GM23338 (cell line): ENCODE measurements around the gene ADGRF1. TPM values are rescaled to one million over a fixed set of nuclear protein-coding genes. Genes with fewer than 3 reads are reported as not detected.

Experiments
- ATAC-seq: fragments of 200-7000 bp; cut with Tn5 transposase; 3 replicates; pipeline ENCODE4 v1.9.1; 2020
- DNase-seq: peaks from one replicate; pipeline ENCODE4 v3.0.0-alpha.2; 2015; ENCODE audit warnings: low spot score
- H2AFZ ChIP-seq: fragments of 200-600 bp; sonication (generic); 2 replicates; pipeline ENCODE4 v1.8.0; 2016; ENCODE audit warnings: antibody characterized with exemption, mild to moderate bottlenecking, moderate library complexity
- H3F3A ChIP-seq: fragments of 200-600 bp; sonication (generic); replicated peaks from 2 replicates; pipeline ENCODE4 v1.8.0; 2017; ENCODE audit warnings: antibody characterized with exemption, mixed run types, low read depth
- H3K27ac ChIP-seq: fragments of 200-600 bp; sonication (generic); 2 replicates; pipeline ENCODE4 v1.6.1; 2016; ENCODE audit warnings: low read depth
- H3K27me3 ChIP-seq: fragments of 200-600 bp; sonication (generic); 2 replicates; pipeline ENCODE4 v1.8.0; 2016; ENCODE audit warnings: mild to moderate bottlenecking, mixed run types, moderate library complexity; ENCODE audit not compliant: insufficient read depth
- H3K36me3 ChIP-seq: fragments of 200-600 bp; sonication (generic); 2 replicates; pipeline ENCODE4 v1.8.0; 2016; ENCODE audit warnings: mild to moderate bottlenecking; ENCODE audit not compliant: insufficient read depth
- H3K4me1 ChIP-seq: fragments of 200-600 bp; sonication (generic); 2 replicates; pipeline ENCODE4 v1.8.0; 2016; ENCODE audit warnings: mild to moderate bottlenecking, moderate library complexity; ENCODE audit not compliant: insufficient read depth
- H3K4me2 ChIP-seq: fragments of 200-600 bp; sonication (generic); 2 replicates; pipeline ENCODE4 v1.7.1; 2017; ENCODE audit warnings: mixed run types
- H3K4me3 ChIP-seq: fragments of 200-600 bp; sonication (generic); 2 replicates; pipeline ENCODE4 v1.6.1; 2016; ENCODE audit warnings: mixed run types
- H3K79me2 ChIP-seq: fragments of 200-600 bp; sonication (generic); replicated peaks from 2 replicates; pipeline ENCODE4 v1.8.0; 2017; ENCODE audit warnings: mild to moderate bottlenecking; ENCODE audit not compliant: insufficient read depth
- H3K9me2 ChIP-seq: fragments of 200-600 bp; sonication (generic); 2 replicates; pipeline ENCODE4 v1.8.0; 2017; ENCODE audit not compliant: insufficient read depth
- H4K20me1 ChIP-seq: fragments of 200-600 bp; sonication (generic); replicated peaks from 2 replicates; pipeline ENCODE4 v1.8.0; 2017; ENCODE audit warnings: mild to moderate bottlenecking; ENCODE audit not compliant: insufficient read depth
- H3K27ac Mint-ChIP-seq: 2 replicates; pipeline ENCODE4 v1.8.0; 2020; ENCODE audit warnings: inconsistent platforms, mild to moderate bottlenecking, moderate library complexity, mixed read lengths
- H3K27me3 Mint-ChIP-seq: 3 replicates; pipeline ENCODE4 v1.8.0; 2022; ENCODE audit warnings: low read depth, mild to moderate bottlenecking, moderate library complexity, mixed read lengths, inconsistent platforms; ENCODE audit not compliant: insufficient read depth, poor library complexity
- H3K36me3 Mint-ChIP-seq: 3 replicates; pipeline ENCODE4 v1.8.0; 2021; ENCODE audit warnings: low read depth, mild to moderate bottlenecking, inconsistent platforms, moderate library complexity, mixed read lengths
- H3K4me1 Mint-ChIP-seq: 3 replicates; pipeline ENCODE4 v1.8.0; 2020; ENCODE audit warnings: mild to moderate bottlenecking, inconsistent platforms, mixed read lengths
- H3K4me3 Mint-ChIP-seq: 3 replicates; pipeline ENCODE4 v1.8.0; 2021; ENCODE audit warnings: moderate library complexity, mild to moderate bottlenecking, inconsistent platforms, mixed read lengths
- H3K9me3 Mint-ChIP-seq: 3 replicates; pipeline ENCODE4 v1.8.0; 2020; ENCODE audit warnings: moderate library complexity, mild to moderate bottlenecking, inconsistent platforms, mixed read lengths
- CREB1 ChIP-seq: fragments of 250-450 bp; sonication (Bioruptor Pico); IDR thresholded peaks from 2 replicates; pipeline ENCODE4 v1.5.0; 2020; ENCODE audit warnings: low read depth, mild to moderate bottlenecking, moderate library complexity
- EZH2 ChIP-seq: fragments of 200-600 bp; sonication (generic); IDR thresholded peaks from one replicate; pipeline ENCODE4 v1.8.0; 2017; ENCODE audit warnings: antibody characterized with exemption, mild to moderate bottlenecking, low read depth; ENCODE audit not compliant: unreplicated experiment
- EZH2phosphoT487 ChIP-seq: fragments of 200-600 bp; sonication (generic); IDR thresholded peaks from one replicate; pipeline ENCODE4 v1.8.1; 2018; ENCODE audit warnings: antibody characterized with exemption; ENCODE audit not compliant: unreplicated experiment
- JUNB ChIP-seq: IDR thresholded peaks from one replicate; pipeline ENCODE4 v1.6.1; 2016; ENCODE audit warnings: antibody characterized with exemption; ENCODE audit not compliant: unreplicated experiment
- NANOG ChIP-seq: IDR thresholded peaks from 2 replicates; pipeline ENCODE4 v1.6.1; 2016; ENCODE audit warnings: antibody characterized with exemption, borderline replicate concordance
- POLR2AphosphoS5 ChIP-seq: IDR thresholded peaks from 2 replicates; pipeline ENCODE4 v1.6.1; 2016; ENCODE audit warnings: antibody characterized with exemption, low read depth
- STAT1 ChIP-seq: IDR thresholded peaks from one replicate; pipeline ENCODE4 v1.6.1; 2016; ENCODE audit warnings: antibody characterized with exemption; ENCODE audit not compliant: unreplicated experiment
- ZNF114 ChIP-seq: fragments of 250-450 bp; sonication (Bioruptor Pico); IDR thresholded peaks from 2 replicates; pipeline ENCODE4 v1.5.0; 2020; ENCODE audit warnings: mild to moderate bottlenecking, moderate library complexity
- ZNF331 ChIP-seq: fragments of 250-450 bp; sonication (Bioruptor Pico); IDR thresholded peaks from 2 replicates; pipeline ENCODE4 v1.5.0; 2020; ENCODE audit warnings: low read depth, mild to moderate bottlenecking, moderate library complexity
- polyA plus RNA-seq: library from polyadenylated mRNA; unstranded; fragments of >200 nt; fragmentation: Nextera tagmentation; extraction: Ambion mirVana; gene quantifications from 2 replicates; pipeline ENCODE4 v1.2.1, GENCODE V29; 2016
- total RNA-seq: library from RNA; depleted of rRNA; stranded (reverse); fragments of >200 nt; shearing (Covaris generic); gene quantifications from 2 replicates; pipeline ENCODE4 v1.2.3, GENCODE V29; 2014
- TF ChIP-seq, protein P1 (sequence below): IDR thresholded peaks from one replicate; pipeline ENCODE4 v1.6.1; 2018; ENCODE audit warnings: antibody characterized with exemption; ENCODE audit not compliant: unreplicated experiment
- TF ChIP-seq, protein P2 (sequence below): fragments of 250-450 bp; sonication (Bioruptor Pico); IDR thresholded peaks from 2 replicates; pipeline ENCODE4 v1.5.0; 2020; ENCODE audit warnings: mild to moderate bottlenecking, moderate library complexity
- TF ChIP-seq, protein P3 (sequence below): IDR thresholded peaks from 2 replicates; pipeline ENCODE4 v1.6.1; 2016; ENCODE audit warnings: antibody characterized with exemption
- TF ChIP-seq, protein P4 (sequence below), 2 experiments: fragments of 200-600 bp in 1 of 2; sonication (generic) in 1 of 2; conservative IDR thresholded peaks; 2 replicates each; pipeline versions ENCODE4 v1.5.1 to v1.6.1; 2016 to 2017; ENCODE audit warnings: antibody characterized with exemption in 2 of 2, low read depth in 2 of 2, mild to moderate bottlenecking in 2 of 2, moderate library complexity in 1 of 2

The ADGRF1 gene
- total and polyA plus RNA-seq, 2 experiments from 2014 or later, result not detected

DNA sequence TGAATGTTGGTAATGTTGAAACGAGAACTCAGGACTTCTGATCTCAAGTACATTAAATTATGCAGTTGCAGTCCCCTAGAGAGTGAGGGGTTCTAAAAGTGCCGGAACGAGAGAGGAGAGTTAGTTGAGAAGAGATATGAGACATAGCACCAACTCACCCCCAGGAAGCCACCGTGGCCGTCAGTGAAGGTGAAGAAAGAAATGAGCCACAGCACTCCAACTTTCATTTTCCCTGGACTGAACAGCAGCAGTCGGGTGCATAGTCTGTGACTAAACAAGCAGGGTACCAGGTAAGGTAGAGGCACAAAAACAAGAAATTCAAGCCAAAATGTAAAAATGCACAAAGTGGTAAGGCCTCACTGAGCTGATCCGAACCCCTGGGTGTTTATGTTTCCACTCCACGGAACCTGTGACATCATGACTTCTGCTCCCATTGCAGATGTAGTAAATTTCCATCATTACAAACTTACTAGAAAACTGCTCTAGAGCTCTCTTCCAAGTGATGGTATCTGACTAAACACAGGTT is 13.2 kb downstream of the ADGRF1 start:
- Mint-ChIP-seq H3K36me3 (no peaks in the 10 kb centered on the region), H3K4me3 (no peak overlapping the region), H3K4me1 (no peaks in the 10 kb centered on the region), H3K27ac (no peak overlapping the region), H3K9me3 (no peaks in the 10 kb centered on the region), H3K27me3 (no peaks in the 10 kb centered on the region)
- DNase-seq, result no peak
- H3K36me3 ChIP-seq, result no peaks in the 10 kb centered on the region
- H3K27me3 ChIP-seq, result no peaks in the 10 kb centered on the region
- ATAC-seq, result no peak
- H3K27ac ChIP-seq, result no peak overlapping the region
- H3K4me3 ChIP-seq, result no peak overlapping the region
- H3K79me2 ChIP-seq, result no peaks in the 10 kb centered on the region
- no peaks in the 10 kb centered on the region for H3K4me1 ChIP-seq
- H2AFZ ChIP-seq, result no peak overlapping the region
- no peaks in the 10 kb centered on the region for H3F3A ChIP-seq
- no peak overlapping the region for H3K4me2 ChIP-seq
- H4K20me1 ChIP-seq, result no peaks in the 10 kb centered on the region
- no peaks in the 10 kb centered on the region for H3K9me2 ChIP-seq
- TF ChIP-seq, protein P1, sequence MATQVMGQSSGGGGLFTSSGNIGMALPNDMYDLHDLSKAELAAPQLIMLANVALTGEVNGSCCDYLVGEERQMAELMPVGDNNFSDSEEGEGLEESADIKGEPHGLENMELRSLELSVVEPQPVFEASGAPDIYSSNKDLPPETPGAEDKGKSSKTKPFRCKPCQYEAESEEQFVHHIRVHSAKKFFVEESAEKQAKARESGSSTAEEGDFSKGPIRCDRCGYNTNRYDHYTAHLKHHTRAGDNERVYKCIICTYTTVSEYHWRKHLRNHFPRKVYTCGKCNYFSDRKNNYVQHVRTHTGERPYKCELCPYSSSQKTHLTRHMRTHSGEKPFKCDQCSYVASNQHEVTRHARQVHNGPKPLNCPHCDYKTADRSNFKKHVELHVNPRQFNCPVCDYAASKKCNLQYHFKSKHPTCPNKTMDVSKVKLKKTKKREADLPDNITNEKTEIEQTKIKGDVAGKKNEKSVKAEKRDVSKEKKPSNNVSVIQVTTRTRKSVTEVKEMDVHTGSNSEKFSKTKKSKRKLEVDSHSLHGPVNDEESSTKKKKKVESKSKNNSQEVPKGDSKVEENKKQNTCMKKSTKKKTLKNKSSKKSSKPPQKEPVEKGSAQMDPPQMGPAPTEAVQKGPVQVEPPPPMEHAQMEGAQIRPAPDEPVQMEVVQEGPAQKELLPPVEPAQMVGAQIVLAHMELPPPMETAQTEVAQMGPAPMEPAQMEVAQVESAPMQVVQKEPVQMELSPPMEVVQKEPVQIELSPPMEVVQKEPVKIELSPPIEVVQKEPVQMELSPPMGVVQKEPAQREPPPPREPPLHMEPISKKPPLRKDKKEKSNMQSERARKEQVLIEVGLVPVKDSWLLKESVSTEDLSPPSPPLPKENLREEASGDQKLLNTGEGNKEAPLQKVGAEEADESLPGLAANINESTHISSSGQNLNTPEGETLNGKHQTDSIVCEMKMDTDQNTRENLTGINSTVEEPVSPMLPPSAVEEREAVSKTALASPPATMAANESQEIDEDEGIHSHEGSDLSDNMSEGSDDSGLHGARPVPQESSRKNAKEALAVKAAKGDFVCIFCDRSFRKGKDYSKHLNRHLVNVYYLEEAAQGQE, result no peak
- TF ChIP-seq EZH2 (no peak), STAT1 (no peak), ZNF114 (CRISPR knock-in tag) (no peak), ZNF331 (no peak), CREB1 (CRISPR knock-in tag) (no peak), EZH2phosphoT487 (no peak), JUNB (no peak), NANOG (no peak), POLR2AphosphoS5 (no peak)
- TF ChIP-seq, protein P2, sequence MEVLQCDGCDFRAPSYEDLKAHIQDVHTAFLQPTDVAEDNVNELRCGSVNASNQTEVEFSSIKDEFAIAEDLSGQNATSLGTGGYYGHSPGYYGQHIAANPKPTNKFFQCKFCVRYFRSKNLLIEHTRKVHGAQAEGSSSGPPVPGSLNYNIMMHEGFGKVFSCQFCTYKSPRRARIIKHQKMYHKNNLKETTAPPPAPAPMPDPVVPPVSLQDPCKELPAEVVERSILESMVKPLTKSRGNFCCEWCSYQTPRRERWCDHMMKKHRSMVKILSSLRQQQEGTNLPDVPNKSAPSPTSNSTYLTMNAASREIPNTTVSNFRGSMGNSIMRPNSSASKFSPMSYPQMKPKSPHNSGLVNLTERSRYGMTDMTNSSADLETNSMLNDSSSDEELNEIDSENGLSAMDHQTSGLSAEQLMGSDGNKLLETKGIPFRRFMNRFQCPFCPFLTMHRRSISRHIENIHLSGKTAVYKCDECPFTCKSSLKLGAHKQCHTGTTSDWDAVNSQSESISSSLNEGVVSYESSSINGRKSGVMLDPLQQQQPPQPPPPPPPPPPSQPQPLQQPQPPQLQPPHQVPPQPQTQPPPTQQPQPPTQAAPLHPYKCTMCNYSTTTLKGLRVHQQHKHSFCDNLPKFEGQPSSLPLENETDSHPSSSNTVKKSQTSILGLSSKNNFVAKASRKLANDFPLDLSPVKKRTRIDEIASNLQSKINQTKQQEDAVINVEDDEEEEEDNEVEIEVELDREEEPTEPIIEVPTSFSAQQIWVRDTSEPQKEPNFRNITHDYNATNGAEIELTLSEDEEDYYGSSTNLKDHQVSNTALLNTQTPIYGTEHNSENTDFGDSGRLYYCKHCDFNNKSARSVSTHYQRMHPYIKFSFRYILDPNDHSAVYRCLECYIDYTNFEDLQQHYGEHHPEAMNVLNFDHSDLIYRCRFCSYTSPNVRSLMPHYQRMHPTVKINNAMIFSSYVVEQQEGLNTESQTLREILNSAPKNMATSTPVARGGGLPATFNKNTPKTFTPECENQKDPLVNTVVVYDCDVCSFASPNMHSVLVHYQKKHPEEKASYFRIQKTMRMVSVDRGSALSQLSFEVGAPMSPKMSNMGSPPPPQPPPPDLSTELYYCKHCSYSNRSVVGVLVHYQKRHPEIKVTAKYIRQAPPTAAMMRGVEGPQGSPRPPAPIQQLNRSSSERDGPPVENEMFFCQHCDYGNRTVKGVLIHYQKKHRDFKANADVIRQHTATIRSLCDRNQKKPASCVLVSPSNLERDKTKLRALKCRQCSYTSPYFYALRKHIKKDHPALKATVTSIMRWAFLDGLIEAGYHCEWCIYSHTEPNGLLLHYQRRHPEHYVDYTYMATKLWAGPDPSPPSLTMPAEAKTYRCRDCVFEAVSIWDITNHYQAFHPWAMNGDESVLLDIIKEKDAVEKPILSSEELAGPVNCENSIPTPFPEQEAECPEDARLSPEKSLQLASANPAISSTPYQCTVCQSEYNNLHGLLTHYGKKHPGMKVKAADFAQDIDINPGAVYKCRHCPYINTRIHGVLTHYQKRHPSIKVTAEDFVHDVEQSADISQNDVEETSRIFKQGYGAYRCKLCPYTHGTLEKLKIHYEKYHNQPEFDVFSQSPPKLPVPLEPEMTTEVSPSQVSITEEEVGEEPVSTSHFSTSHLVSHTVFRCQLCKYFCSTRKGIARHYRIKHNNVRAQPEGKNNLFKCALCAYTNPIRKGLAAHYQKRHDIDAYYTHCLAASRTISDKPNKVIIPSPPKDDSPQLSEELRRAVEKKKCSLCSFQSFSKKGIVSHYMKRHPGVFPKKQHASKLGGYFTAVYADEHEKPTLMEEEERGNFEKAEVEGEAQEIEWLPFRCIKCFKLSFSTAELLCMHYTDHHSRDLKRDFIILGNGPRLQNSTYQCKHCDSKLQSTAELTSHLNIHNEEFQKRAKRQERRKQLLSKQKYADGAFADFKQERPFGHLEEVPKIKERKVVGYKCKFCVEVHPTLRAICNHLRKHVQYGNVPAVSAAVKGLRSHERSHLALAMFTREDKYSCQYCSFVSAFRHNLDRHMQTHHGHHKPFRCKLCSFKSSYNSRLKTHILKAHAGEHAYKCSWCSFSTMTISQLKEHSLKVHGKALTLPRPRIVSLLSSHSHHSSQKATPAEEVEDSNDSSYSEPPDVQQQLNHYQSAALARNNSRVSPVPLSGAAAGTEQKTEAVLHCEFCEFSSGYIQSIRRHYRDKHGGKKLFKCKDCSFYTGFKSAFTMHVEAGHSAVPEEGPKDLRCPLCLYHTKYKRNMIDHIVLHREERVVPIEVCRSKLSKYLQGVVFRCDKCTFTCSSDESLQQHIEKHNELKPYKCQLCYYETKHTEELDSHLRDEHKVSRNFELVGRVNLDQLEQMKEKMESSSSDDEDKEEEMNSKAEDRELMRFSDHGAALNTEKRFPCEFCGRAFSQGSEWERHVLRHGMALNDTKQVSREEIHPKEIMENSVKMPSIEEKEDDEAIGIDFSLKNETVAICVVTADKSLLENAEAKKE, result no peak
- TF ChIP-seq, protein P3, sequence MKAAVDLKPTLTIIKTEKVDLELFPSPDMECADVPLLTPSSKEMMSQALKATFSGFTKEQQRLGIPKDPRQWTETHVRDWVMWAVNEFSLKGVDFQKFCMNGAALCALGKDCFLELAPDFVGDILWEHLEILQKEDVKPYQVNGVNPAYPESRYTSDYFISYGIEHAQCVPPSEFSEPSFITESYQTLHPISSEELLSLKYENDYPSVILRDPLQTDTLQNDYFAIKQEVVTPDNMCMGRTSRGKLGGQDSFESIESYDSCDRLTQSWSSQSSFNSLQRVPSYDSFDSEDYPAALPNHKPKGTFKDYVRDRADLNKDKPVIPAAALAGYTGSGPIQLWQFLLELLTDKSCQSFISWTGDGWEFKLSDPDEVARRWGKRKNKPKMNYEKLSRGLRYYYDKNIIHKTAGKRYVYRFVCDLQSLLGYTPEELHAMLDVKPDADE, result no peak
- TF ChIP-seq, protein P4, sequence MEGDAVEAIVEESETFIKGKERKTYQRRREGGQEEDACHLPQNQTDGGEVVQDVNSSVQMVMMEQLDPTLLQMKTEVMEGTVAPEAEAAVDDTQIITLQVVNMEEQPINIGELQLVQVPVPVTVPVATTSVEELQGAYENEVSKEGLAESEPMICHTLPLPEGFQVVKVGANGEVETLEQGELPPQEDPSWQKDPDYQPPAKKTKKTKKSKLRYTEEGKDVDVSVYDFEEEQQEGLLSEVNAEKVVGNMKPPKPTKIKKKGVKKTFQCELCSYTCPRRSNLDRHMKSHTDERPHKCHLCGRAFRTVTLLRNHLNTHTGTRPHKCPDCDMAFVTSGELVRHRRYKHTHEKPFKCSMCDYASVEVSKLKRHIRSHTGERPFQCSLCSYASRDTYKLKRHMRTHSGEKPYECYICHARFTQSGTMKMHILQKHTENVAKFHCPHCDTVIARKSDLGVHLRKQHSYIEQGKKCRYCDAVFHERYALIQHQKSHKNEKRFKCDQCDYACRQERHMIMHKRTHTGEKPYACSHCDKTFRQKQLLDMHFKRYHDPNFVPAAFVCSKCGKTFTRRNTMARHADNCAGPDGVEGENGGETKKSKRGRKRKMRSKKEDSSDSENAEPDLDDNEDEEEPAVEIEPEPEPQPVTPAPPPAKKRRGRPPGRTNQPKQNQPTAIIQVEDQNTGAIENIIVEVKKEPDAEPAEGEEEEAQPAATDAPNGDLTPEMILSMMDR (conservative IDR thresholded peaks at IDR 0.05; ENCODE audit: low read depth in 2 of 2), result no peak
